Brain microvascular endothelial cell (primary cell): Measurements from ENCODE around the gene LCE7A.

ENCODE experiments used
- DNase-seq: peaks from one replicate; pipeline ENCODE4 v3.0.0-alpha.2; 2020
- H3K27ac ChIP-seq: fragments of 250-450 bp; sonication (Bioruptor Pico); 2 replicates; pipeline ENCODE4 v1.5.1; 2020; ENCODE audit warnings: mild to moderate bottlenecking, moderate library complexity
- H3K27me3 ChIP-seq: fragments of 250-450 bp; sonication (Bioruptor Pico); replicated peaks from 2 replicates; pipeline ENCODE4 v1.5.1; 2020; ENCODE audit warnings: mild to moderate bottlenecking
- H3K36me3 ChIP-seq: fragments of 250-450 bp; sonication (Bioruptor Pico); replicated peaks from 2 replicates; pipeline ENCODE4 v1.5.1; 2020; ENCODE audit warnings: mild to moderate bottlenecking
- H3K4me3 ChIP-seq: 2 replicates; pipeline ENCODE4 v1.5.1; 2011; ENCODE audit warnings: low read depth, mild to moderate bottlenecking, control low read depth, low read length, moderate library complexity
- in situ Hi-C: cut with HindIII; loops from 2 replicates; pipeline ENCODE4 v1.10.0; 2017; ENCODE audit warnings: low sequenced_read_pairs, low pct_ligation_motif_present
- TF ChIP-seq, protein P1 (sequence below): IDR thresholded peaks from 2 replicates; pipeline ENCODE4 v1.5.1; 2011; ENCODE audit warnings: low read depth, mild to moderate bottlenecking, moderate library complexity, low read length, control low read depth, inconsistent platforms; ENCODE audit errors: missing control alignments

Gene LCE7A

DNA sequence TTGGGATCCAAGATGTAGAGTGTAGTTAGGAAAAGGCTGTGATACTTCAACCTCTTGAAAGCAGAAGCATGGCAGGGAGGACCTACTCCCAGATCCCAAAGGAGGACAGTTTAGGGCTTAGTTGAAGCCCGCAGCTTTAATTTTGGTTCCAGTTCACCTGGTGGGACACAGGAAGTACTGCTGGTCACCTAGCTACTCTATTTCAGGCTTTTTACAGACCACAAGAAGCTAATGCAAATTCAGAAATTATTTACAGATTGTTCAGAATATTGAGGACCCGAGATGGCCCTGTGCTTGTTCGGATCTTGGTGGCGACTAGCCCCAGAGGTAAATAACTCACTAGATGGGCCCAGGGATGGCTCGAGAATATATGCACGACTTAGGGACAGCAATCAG, 11.9 kb downstream of the LCE7A start:
- no peak overlapping the region for H3K4me3 ChIP-seq
- in situ Hi-C loops: no loop called here
- no peak overlapping the region for H3K27ac ChIP-seq
- no peaks in the 10 kb centered on the region for H3K27me3 ChIP-seq
- TF ChIP-seq, protein P1, sequence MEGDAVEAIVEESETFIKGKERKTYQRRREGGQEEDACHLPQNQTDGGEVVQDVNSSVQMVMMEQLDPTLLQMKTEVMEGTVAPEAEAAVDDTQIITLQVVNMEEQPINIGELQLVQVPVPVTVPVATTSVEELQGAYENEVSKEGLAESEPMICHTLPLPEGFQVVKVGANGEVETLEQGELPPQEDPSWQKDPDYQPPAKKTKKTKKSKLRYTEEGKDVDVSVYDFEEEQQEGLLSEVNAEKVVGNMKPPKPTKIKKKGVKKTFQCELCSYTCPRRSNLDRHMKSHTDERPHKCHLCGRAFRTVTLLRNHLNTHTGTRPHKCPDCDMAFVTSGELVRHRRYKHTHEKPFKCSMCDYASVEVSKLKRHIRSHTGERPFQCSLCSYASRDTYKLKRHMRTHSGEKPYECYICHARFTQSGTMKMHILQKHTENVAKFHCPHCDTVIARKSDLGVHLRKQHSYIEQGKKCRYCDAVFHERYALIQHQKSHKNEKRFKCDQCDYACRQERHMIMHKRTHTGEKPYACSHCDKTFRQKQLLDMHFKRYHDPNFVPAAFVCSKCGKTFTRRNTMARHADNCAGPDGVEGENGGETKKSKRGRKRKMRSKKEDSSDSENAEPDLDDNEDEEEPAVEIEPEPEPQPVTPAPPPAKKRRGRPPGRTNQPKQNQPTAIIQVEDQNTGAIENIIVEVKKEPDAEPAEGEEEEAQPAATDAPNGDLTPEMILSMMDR: no peak
- no peak for DNase-seq
- H3K36me3 ChIP-seq: no peaks in the 10 kb centered on the region

DNA sequence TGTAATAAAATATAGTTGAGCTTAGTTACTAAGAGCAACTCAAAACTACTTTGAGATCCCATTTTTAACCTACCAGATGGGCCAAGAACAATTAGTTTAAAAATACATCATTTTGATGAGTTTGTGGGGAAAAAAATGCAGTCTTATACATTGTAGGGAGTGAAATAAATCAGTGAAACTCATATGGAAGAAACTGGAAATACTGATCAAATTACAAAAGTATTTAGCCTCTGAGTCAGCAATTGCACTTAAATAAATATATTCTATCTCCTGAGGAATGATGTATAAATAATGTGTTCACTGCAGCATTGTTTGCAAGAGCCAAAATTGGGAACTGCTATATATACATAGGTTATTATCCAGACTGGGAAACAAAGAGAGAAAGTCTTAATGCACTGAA, 13.7 kb downstream of the LCE7A start:
- Histone ChIP-seq H3K27me3 (no peaks in the 10 kb centered on the region), H3K36me3 (no peaks in the 10 kb centered on the region), H3K27ac (no peak overlapping the region), H3K4me3 (no peak overlapping the region)
- in situ Hi-C loops: no loop called here
- TF ChIP-seq, protein P1: no peak
- DNase-seq: no peak

DNA sequence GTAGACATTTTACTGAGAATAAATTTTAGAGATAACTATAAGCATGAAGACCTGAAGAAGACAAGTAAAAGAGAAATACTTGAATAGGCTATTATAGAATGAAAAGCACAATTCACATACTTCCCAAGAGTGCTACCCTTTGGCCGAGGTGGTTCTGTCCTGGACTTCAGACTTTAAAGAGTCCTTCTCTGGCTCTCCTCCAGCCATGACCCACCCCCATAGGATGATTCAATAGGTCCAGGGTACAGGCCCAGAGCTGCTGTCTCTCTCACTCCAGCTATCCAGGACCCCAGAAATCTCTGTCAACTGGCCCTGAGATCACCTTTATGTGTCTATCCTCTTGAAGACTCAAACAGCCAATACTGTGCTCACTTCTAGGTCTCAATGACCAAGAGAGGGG, 17.0 kb downstream of the LCE7A start:
- no peak for DNase-seq
- TF ChIP-seq, protein P1: no peak
- in situ Hi-C loops: no loop called here
- Histone ChIP-seq H3K27me3 (no peaks in the 10 kb centered on the region), H3K4me3 (no peak overlapping the region), H3K27ac (no peak overlapping the region), H3K36me3 (no peaks in the 10 kb centered on the region)

DNA sequence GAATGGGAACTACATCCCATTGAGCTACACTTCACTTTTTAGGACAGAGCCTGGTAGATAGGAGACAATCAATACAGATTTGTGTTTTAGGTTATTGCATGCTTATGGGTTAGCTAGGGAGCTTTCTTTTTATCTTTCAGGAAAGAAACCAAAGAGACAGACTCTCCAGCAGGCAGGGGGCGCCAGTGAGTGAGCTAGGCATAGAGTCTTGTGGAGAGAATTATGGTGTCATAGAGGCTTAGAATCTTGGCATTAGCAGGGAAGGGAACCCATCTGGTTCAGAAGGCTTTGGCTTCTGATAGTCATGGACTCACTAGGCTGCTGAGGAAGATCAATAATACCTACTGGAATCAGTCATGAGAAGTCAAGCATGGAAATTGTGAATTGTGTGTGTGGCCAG, 18.2 kb downstream of the LCE7A start, which contains the start of gene SMCP:
Gene SMCP, plus strand, starts transcription at position 281 of the 400 bp plus-strand sequence. CDS start 6,101 bp downstream, outside the sequence.
- no peak within 1 kb of the TSS for H3K4me3 ChIP-seq
- no peak for DNase-seq
- H3K27me3 ChIP-seq: no peaks in the 10 kb centered on the region
- no peak within 1 kb of the TSS for H3K27ac ChIP-seq
- no peaks in the 10 kb centered on the region for H3K36me3 ChIP-seq
- in situ Hi-C loops: no loop called here
- TF ChIP-seq, protein P1: peak; percentile 31

DNA sequence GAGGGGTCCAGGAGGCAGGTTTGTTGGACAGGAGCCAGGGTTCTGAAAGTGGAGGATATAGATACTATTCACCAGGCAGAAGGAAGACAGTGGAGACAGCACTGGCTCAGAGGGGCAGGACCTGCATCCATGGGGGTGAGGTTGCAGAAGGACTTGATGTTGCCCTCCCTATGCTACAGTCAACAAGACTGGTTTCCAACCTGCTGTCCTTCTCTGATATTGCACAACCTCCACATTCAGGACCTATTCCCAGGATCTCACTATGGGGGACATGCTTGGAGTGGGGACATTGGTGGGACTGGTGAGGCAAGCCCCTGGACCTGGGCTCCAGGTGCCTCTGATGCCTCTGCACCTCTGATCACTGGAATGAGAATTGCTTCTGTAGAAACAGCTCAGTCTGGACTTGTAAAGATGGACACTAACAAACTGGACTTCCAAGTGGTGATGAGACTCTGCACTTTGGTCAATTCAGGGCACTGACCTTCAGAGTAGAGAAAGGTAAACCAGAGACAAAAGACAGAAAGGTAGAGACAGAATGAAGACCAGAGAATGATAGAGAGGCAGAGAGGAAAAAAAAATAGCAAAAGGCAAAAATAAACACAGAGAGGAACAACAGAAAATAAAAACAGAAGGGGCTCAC, 19.9 kb downstream of the LCE7A start:
- no peak for DNase-seq
- Histone ChIP-seq H3K27me3 (no peaks in the 10 kb centered on the region), H3K4me3 (no peak overlapping the region), H3K27ac (no peak overlapping the region), H3K36me3 (no peaks in the 10 kb centered on the region)
- TF ChIP-seq, protein P1: no peak
- in situ Hi-C loops: no loop called here

DNA sequence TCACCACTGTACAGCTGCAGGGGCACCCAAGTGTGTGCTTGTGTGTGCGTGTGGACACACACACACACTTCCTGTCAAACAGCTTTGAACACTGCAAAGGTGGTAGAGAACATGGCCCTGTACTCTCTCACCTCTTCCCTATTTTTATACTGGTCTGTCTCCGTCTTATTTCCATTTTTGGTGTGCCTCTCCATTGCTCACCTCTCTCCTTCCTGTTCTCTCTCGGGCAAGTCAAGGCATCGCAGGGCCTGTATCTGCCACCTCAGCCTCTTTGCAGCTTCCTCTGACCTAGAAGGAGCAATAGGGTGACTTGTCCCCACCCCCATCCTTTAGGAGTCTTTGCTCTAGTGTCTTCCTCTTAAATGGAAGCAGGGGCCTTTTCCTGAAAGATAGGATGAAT, 20.5 kb downstream of the LCE7A start:
- H3K4me3 ChIP-seq: no peak overlapping the region
- no peaks in the 10 kb centered on the region for H3K36me3 ChIP-seq
- H3K27ac ChIP-seq: no peak overlapping the region
- in situ Hi-C loops: no loop called here
- DNase-seq: no peak
- TF ChIP-seq, protein P1: no peak
- no peaks in the 10 kb centered on the region for H3K27me3 ChIP-seq
